ENCODE data around the gene SPG11. TPM values are rescaled to one million over a fixed set of nuclear protein-coding genes. Genes with fewer than 3 reads are reported as not detected.

SPG11 gene
- total and polyA plus RNA-seq, 10 of the 15 experiments (the other 5 are each of a cell fraction or from before 2014, with no cell fraction given) = 22.1 to 85.1 (median 47.2) TPM

- TF ChIP-seq SMAD5 (IDR thresholded peaks at IDR 0.05; ENCODE audit: low read depth) (no peak), HDAC2 (IDR thresholded peaks at IDR 0.05) (no peak), ZBED1 (IDR thresholded peaks at IDR 0.05; ENCODE audit: borderline replicate concordance) (0 out of 2 replicates have a peak, but pooled peaks have one; percentile 12), NFIC (IDR thresholded peaks at IDR 0.05; ENCODE audit: low read depth, low read length) (peak; percentile 59), ZBTB40 (IDR thresholded peaks at IDR 0.05; ENCODE audit: borderline replicate concordance) (no peak), IRF3 (IDR thresholded peaks at IDR 0.05) (no peak), ETV6 (conservative IDR thresholded peaks at IDR 0.05 in 1 of 2, IDR thresholded peaks at IDR 0.05 in 1 of 2; ENCODE audit: borderline replicate concordance in 1 of 2, low read depth in 1 of 2) (peak in 1 of 2 experiments; percentile 37; a peak in 1 of 4 replicates), FOXM1 (IDR thresholded peaks at IDR 0.05; ENCODE audit: low read depth, low read length) (0 out of 2 replicates have a peak, but pooled peaks have one; percentile 28), CHD2 (IDR thresholded peaks at IDR 0.05; ENCODE audit: borderline replicate concordance, low read depth, low read length) (no peak), EGR1 (IDR thresholded peaks at IDR 0.05; ENCODE audit: borderline replicate concordance in 1 of 2, low read depth in 2 of 2, low read length in 2 of 2) (no peak), CBFB (IDR thresholded peaks at IDR 0.05; ENCODE audit: low read depth) (no peak), TCF7 (IDR thresholded peaks at IDR 0.05; ENCODE audit: borderline replicate concordance) (0 out of 2 replicates have a peak, but pooled peaks have one; percentile 8), EP300 (IDR thresholded peaks at IDR 0.05; ENCODE audit: borderline replicate concordance in 1 of 2, control insufficient read depth in 1 of 2, low read depth in 2 of 2, low read length in 2 of 2) (no peak), YY1 (IDR thresholded peaks at IDR 0.05; ENCODE audit: low read depth, low read length) (peak; percentile 40; the same call in 1 of the 2 replicates), YBX1 (IDR thresholded peaks at IDR 0.05) (no peak), RUNX3 (IDR thresholded peaks at IDR 0.05; ENCODE audit: low read length) (peak; percentile 66), HDAC6 (IDR thresholded peaks at IDR 0.05; ENCODE audit: unreplicated experiment) (no peak), SMAD1 (IDR thresholded peaks at IDR 0.05; ENCODE audit: low read depth, partially characterized antibody) (no peak), CREB1 (IDR thresholded peaks at IDR 0.05; ENCODE audit: low read depth) (no peak), ASH2L (IDR thresholded peaks at IDR 0.05; ENCODE audit: borderline replicate concordance, low read depth) (0 out of 2 replicates have a peak, but pooled peaks have one; percentile 58), E2F8 (IDR thresholded peaks at IDR 0.05; ENCODE audit: low read depth, partially characterized antibody) (no peak), RB1 (IDR thresholded peaks at IDR 0.05; ENCODE audit: borderline replicate concordance) (no peak)
Observed at GRCh38 chr15:44545913-44546802, 117.3 kb downstream of the SPG11 start (continued).
